Tibial nerve (tissue), 4 donors: ENCODE data around the gene CABLES1. TPM values are rescaled to one million over a fixed set of nuclear protein-coding genes. Genes with fewer than 3 reads are reported as not detected.

ENCODE experiments used
- DNase-seq, 2 donors: peaks; one replicate each; pipeline ENCODE4 v3.0.0-alpha.2; 2019; ENCODE audit warnings: low spot score in 2 of 2
- H3K27ac ChIP-seq, 4 donors: fragments of 200-600 bp; sonication (generic) in 3 of 4; one replicate each; pipeline ENCODE4 v1.5.1; 2017 to 2019; ENCODE audit warnings: mild to moderate bottlenecking in 1 of 4
- H3K27me3 ChIP-seq, 2 donors: fragments of 200-600 bp; sonication (generic) in 1 of 2; one replicate each; pipeline versions ENCODE4 v1.5.1 to v1.6.0; 2017 to 2019
- H3K36me3 ChIP-seq, 3 donors: fragments of 200-600 bp; sonication (generic); one replicate each; pipeline ENCODE4 v1.5.1; 2018 to 2019
- H3K4me1 ChIP-seq, 4 donors: fragments of 200-600 bp; sonication (generic) in 3 of 4; one replicate each; pipeline ENCODE4 v1.5.1; 2017 to 2019
- H3K4me3 ChIP-seq, 4 donors: fragments of 200-600 bp; sonication (generic) in 3 of 4; one replicate each; pipeline ENCODE4 v1.5.1; 2017 to 2019; ENCODE audit warnings: mild to moderate bottlenecking in 1 of 4, moderate library complexity in 1 of 4
- H3K9me3 ChIP-seq, 4 donors: fragments of 200-600 bp; sonication (generic) in 3 of 4; one replicate each; pipeline ENCODE4 v1.5.1; 2017 to 2019
- CTCF ChIP-seq, 5 experiments: fragments of 200-600 bp in 3 of 5; fragments of 450-650 bp in 2 of 5; sonication (generic) in 3 of 5; IDR thresholded peaks; one replicate each; pipeline ENCODE4 v1.5.1; 2016 to 2019; ENCODE audit warnings: antibody characterized with exemption in 5 of 5, mild to moderate bottlenecking in 3 of 5, moderate library complexity in 2 of 5
- EP300 ChIP-seq, 2 donors: sonication (generic); formaldehyde crosslinking; IDR thresholded peaks; one replicate each; pipeline ENCODE4 v1.6.1; 2017; ENCODE audit warnings: antibody characterized with exemption in 2 of 2, mild to moderate bottlenecking in 1 of 2
- POLR2A ChIP-seq, 2 donors: fragments of 450-650 bp; IDR thresholded peaks; one replicate each; pipeline ENCODE4 v1.6.1; 2017; ENCODE audit warnings: antibody characterized with exemption in 2 of 2, mild to moderate bottlenecking in 2 of 2, moderate library complexity in 2 of 2
- WGBS, 2 donors: methylation state at CpG; one replicate each; pipeline ENCODE4 v1.1.5; 2018; 5-methylcytosine and 5-hydroxymethylcytosine counted together
- total RNA-seq, 4 donors: library from RNA; depleted of rRNA; stranded (reverse); fragments of >200 nt; gene quantifications; one replicate each; pipeline ENCODE4 v1.1.0, GENCODE V29; 2016

Gene CABLES1
- total RNA-seq, 4 donors from 2014 or later, result 17.3 to 32.1 (median 21.2) TPM

- H3K27ac ChIP-seq, result no peak overlapping the region
- no peak for TF ChIP-seq POLR2A (IDR thresholded peaks at IDR 0.05)
- no peak for TF ChIP-seq CTCF (IDR thresholded peaks at IDR 0.05)
- TF ChIP-seq EP300 (IDR thresholded peaks at IDR 0.05), result no peak
- peaks cover 0 to 27% (median 0%) of the 10 kb centered on the region in 3 donors for H3K36me3 ChIP-seq
- H3K9me3 ChIP-seq, result no peaks in the 10 kb centered on the region
- H3K4me3 ChIP-seq, result no peak overlapping the region
- no peaks in the 10 kb centered on the region for H3K4me1 ChIP-seq
- no peak for DNase-seq
- 91 to 94% methylated on average over 10 of the region's 10 CpGs for WGBS, 2 donors
- no peaks in the 10 kb centered on the region for H3K27me3 ChIP-seq
Measured at GRCh38 chr18:23201741-23202140, 66.5 kb downstream of the CABLES1 start.

GRCh38 chr18:23203891-23204432, 68.7 kb downstream of the CABLES1 start:
- 90 to 93% methylated on average over 15 of the region's 15 CpGs for WGBS, 2 donors
- peaks cover 0 to 6% (median 3%) of the 10 kb centered on the region in 4 donors for H3K4me1 ChIP-seq
- no peaks in the 10 kb centered on the region for H3K27me3 ChIP-seq
- H3K27ac ChIP-seq, result no peak overlapping the region
- TF ChIP-seq POLR2A (IDR thresholded peaks at IDR 0.05) (no peak), CTCF (IDR thresholded peaks at IDR 0.05) (no peak)
- peaks cover 0 to 7% (median 0%) of the 10 kb centered on the region in 4 donors for H3K9me3 ChIP-seq
- no peak for DNase-seq
- peaks cover 0 to 23% (median 0%) of the 10 kb centered on the region in 3 donors for H3K36me3 ChIP-seq
- H3K4me3 ChIP-seq, result no peak overlapping the region

GRCh38 chr18:23204589-23205235, 69.4 kb downstream of the CABLES1 start:
- Histone ChIP-seq H3K36me3 (peaks cover 0 to 25% (median 0%) of the 10 kb centered on the region in 3 donors), H3K27me3 (no peaks in the 10 kb centered on the region), H3K4me3 (no peak overlapping the region), H3K4me1 (peaks cover 0 to 14% (median 3%) of the 10 kb centered on the region in 4 donors), H3K27ac (no peak overlapping the region), H3K9me3 (peaks cover 0 to 7% (median 0%) of the 10 kb centered on the region in 4 donors)
- DNase-seq, result no peak
- WGBS, 2 donors, result 79 to 83% methylated on average over 10 of the region's 10 CpGs
- TF ChIP-seq EP300 (IDR thresholded peaks at IDR 0.05), result no peak

- no peak overlapping the region for H3K27ac ChIP-seq
- no peak for DNase-seq
- 90 to 94% methylated on average over 9 of the region's 9 CpGs for WGBS, 2 donors
- H3K4me1 ChIP-seq, result peaks cover 0 to 23% (median 3%) of the 10 kb centered on the region in 4 donors
- no peak overlapping the region for H3K4me3 ChIP-seq
- peaks cover 0 to 25% (median 0%) of the 10 kb centered on the region in 3 donors for H3K36me3 ChIP-seq
- no peaks in the 10 kb centered on the region for H3K27me3 ChIP-seq
- TF ChIP-seq POLR2A (IDR thresholded peaks at IDR 0.05), result no peak
- no peak for TF ChIP-seq EP300 (IDR thresholded peaks at IDR 0.05)
- TF ChIP-seq CTCF (IDR thresholded peaks at IDR 0.05), result no peak
- H3K9me3 ChIP-seq, result peaks cover 0 to 7% (median 0%) of the 10 kb centered on the region in 4 donors
Measured at GRCh38 chr18:23205980-23206379, 70.7 kb downstream of the CABLES1 start.

GRCh38 chr18:23207191-23207955, 72.1 kb downstream of the CABLES1 start:
- DNase-seq, result no peak
- Histone ChIP-seq H3K27ac (peak overlapping the region in 2 of 4 donors; percentile 27 to 55), H3K9me3 (peaks cover 0 to 7% (median 0%) of the 10 kb centered on the region in 4 donors), H3K27me3 (no peaks in the 10 kb centered on the region), H3K4me1 (peaks cover 0 to 36% (median 10%) of the 10 kb centered on the region in 4 donors), H3K36me3 (peaks cover 0 to 17% (median 0%) of the 10 kb centered on the region in 3 donors), H3K4me3 (no peak overlapping the region)
- TF ChIP-seq POLR2A (IDR thresholded peaks at IDR 0.05) (no peak), EP300 (IDR thresholded peaks at IDR 0.05) (no peak), CTCF (IDR thresholded peaks at IDR 0.05) (no peak)
- 78 to 81% methylated on average over 9 of the region's 9 CpGs for WGBS, 2 donors
